Activated naive CD8-positive, alpha-beta T cell treated with anti-CD3 and anti-CD28 coated beads, Interleukin-2, amount 10 ng/mL, durations not matched to agents 7 days and 5 days (primary cell): Measurements from ENCODE around the gene IGSF21. TPM values are rescaled to one million over a fixed set of nuclear protein-coding genes. Genes with fewer than 3 reads are reported as not detected.

Experiments
- ATAC-seq: fragments of 150-1000 bp; cut with Tn5 transposase; one replicate; pipeline ENCODE4 v1.10.0; 2021; ENCODE audit warnings: low read depth, moderate library complexity
- POLR2A ChIA-PET: fragments of 350-600 bp; sonication (Branson Sonifier 250); formaldehyde crosslinking; loops from one replicate; lab custom pipeline; 2021; ENCODE audit warnings: antibody characterized with exemption; lab: Charles Lee
- DNase-seq: peaks from one replicate; pipeline ENCODE4 v3.0.0; 2021
- H3K27ac Mint-ChIP-seq: one replicate; pipeline ENCODE4 v1.8.0; 2022; ENCODE audit warnings: mild to moderate bottlenecking, mixed read lengths
- H3K27me3 Mint-ChIP-seq: one replicate; pipeline ENCODE4 v1.8.0; 2022; ENCODE audit warnings: mild to moderate bottlenecking, moderate library complexity, mixed read lengths
- H3K36me3 Mint-ChIP-seq: one replicate; pipeline ENCODE4 v1.8.0; 2021; ENCODE audit warnings: mild to moderate bottlenecking, mixed read lengths
- H3K4me1 Mint-ChIP-seq: one replicate; pipeline ENCODE4 v1.8.0; 2021; ENCODE audit warnings: mixed read lengths
- H3K4me3 Mint-ChIP-seq: one replicate; pipeline ENCODE4 v1.8.0; 2022; ENCODE audit warnings: mild to moderate bottlenecking, moderate library complexity, mixed read lengths
- H3K9me3 Mint-ChIP-seq: one replicate; pipeline ENCODE4 v1.8.0; 2021; ENCODE audit warnings: mixed read lengths
- total RNA-seq, 2 experiments: library from RNA; stranded (reverse); gene quantifications; one replicate each; pipeline ENCODE4 v1.2.3, GENCODE V29; 2021

Gene IGSF21
- total RNA-seq, 2 experiments from 2014 or later: not detected

DNA sequence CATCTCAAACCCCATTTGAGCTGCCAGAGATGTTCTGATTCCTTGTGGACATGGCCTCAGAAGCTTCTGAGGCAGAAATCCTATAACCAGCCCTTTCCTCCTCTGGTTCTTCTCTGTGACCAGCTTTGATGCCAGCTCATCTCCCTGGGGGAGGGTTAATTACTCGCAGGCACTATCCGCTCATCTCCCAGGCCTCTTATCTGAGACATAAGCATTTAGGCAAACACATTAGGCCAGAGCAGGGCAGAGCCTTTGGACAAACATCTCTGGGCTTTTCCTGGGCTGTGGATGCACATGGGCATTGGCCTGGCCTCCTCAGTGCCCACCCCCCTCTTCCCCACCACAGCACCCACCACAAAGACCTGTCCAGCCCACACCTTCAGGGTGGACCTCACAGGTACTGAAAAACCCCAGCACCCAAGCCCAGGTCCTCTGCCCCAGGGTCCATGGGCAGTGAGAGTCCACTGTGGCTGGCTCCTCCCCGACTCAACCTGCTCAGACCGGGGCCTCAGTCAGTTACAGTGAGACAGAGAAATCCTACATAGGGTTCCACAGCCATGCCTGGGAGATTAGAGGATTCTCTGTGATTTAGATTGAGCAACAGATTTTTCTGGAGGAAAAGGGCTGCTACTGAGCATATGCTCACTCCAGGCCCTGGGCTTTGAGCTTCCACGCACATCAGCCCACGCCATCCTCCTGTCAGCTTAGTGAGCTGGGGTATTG lies 26.9 kb downstream of the IGSF21 start:
- no peaks in the 10 kb centered on the region for H3K4me1 Mint-ChIP-seq
- no peak overlapping the region for H3K27ac Mint-ChIP-seq
- H3K36me3 Mint-ChIP-seq: no peaks in the 10 kb centered on the region
- POLR2A ChIA-PET: no interaction called here
- no peak for DNase-seq
- H3K9me3 Mint-ChIP-seq: no peaks in the 10 kb centered on the region
- ATAC-seq: no peak
- no peak overlapping the region for H3K4me3 Mint-ChIP-seq
- peaks cover 5% of the 10 kb centered on the region for H3K27me3 Mint-ChIP-seq

DNA sequence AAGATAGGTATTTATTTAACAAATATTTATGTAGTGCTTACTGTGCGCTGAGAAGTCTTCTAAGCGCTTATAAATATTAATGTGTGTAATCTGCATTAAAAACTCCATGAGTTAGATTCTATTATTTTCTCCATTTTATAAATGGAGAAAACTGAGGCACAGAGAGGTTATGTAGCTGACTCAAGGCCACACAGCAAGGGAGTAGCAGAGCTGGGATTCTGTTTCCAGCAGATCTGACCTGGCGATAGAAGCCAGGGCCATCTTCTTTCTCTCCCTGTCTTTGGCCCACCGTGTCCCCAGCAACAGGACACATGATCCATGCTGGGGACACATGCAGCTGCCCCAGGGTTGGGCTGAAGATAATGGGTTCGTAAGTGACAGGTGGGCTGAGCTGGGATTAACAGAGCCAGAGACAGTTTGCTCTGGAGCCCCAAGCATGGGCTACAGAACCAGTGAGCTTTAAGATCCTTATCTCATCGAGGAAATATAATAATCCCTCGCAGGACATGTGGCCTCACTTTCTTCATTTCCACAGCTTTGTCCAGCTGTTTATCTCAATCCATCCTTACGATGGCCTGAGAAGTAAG lies 30.3 kb downstream of the IGSF21 start:
- POLR2A ChIA-PET: no interaction called here

DNA sequence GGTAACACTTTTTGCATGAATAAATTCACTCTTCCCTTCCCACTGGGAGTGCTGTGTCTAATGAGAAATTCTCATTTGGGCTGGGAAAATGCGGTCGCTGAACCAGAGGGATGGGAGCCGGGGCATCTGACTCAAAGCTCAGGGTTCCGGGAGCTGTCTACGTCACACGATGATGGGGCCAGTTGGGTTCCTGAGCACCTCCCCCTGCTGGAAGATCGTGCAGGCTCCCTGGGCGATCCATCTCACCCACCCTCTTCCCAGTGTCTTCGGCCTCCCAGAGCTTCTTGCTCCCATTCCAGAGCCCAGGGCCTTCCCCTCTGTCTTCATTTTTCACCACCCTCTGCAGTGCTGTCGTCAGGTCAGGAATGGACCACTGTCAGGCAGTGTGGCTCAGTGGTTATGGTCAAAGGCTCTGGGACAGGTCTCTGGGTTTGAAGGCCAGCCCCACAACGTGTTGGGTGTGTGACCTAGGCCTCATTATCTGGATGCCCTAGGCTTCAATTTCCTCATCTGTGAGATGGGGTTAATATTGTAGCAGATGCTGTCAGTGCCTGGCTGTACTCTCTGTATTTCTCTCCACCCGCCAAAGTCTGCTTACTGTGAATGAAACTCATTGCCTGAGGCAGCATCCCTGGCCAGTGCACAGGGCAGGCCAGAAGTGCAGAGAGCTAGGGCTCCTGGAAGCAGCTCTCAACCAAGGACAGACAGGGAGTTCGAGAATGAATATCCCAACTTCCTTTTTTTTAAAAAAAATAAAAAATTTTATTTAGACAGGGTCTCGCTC lies 31.8 kb downstream of the IGSF21 start:
- POLR2A ChIA-PET: no interaction called here
- DNase-seq (no peak), ATAC-seq (no peak)
- Mint-ChIP-seq H3K4me3 (no peak overlapping the region), H3K9me3 (no peaks in the 10 kb centered on the region), H3K36me3 (no peaks in the 10 kb centered on the region), H3K4me1 (no peaks in the 10 kb centered on the region), H3K27me3 (peaks cover 1% of the 10 kb centered on the region), H3K27ac (no peak overlapping the region)

More for the DNA sequence above, 30.3 kb downstream of the IGSF21 start:
- peaks cover 5% of the 10 kb centered on the region for H3K27me3 Mint-ChIP-seq
- no peaks in the 10 kb centered on the region for H3K9me3 Mint-ChIP-seq
- no peak overlapping the region for H3K4me3 Mint-ChIP-seq
- no peaks in the 10 kb centered on the region for H3K4me1 Mint-ChIP-seq
- ATAC-seq (no peak), DNase-seq (no peak)
- H3K36me3 Mint-ChIP-seq: no peaks in the 10 kb centered on the region
- no peak overlapping the region for H3K27ac Mint-ChIP-seq

DNA sequence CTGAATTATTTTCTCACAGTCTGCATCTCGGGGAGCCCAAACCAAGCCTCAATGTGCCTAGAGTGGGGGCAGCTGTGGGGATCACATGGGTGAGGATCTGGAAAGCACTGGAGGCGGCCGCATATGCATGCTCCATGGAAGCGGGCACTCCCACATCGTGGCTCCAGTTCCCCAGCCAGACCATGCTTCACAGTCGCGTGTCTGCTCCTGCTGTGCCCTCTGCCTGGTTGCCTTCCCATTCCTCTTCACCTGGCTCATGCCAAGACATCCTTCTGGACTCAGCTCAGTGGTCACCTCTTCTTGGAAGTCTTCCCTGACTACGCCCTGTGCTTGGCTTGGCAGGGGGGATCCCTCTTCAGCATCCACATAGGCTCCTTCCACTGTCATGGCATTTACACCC lies 32.8 kb downstream of the IGSF21 start:
- H3K9me3 Mint-ChIP-seq: no peaks in the 10 kb centered on the region
- no peaks in the 10 kb centered on the region for H3K4me1 Mint-ChIP-seq
- no peak overlapping the region for H3K4me3 Mint-ChIP-seq
- no peak overlapping the region for H3K27ac Mint-ChIP-seq
- POLR2A ChIA-PET: no interaction called here
- peaks cover 1% of the 10 kb centered on the region for H3K27me3 Mint-ChIP-seq
- H3K36me3 Mint-ChIP-seq: no peaks in the 10 kb centered on the region
- DNase-seq (no peak), ATAC-seq (no peak)

DNA sequence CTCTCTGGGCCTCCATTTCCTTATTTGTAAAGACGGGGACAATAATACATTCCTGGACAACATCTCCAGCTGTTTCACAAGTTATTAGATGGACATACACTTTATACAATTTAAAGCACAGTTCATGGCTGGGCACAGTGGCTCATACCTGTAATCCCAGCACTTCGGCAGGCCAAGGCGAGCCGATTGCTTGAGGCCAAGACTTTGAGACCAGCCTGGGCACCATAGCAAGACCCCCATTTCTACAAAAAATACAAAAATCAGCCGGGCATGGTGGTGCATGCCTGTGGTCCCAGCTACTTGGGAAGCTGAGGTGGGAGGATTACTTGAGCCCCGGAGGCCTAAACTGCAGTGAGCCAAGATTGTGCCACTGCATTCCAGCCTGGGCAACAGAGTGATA lies 34.1 kb downstream of the IGSF21 start:
- DNase-seq (no peak), ATAC-seq (no peak)
- H3K4me1 Mint-ChIP-seq: no peaks in the 10 kb centered on the region
- H3K27me3 Mint-ChIP-seq: peaks cover 1% of the 10 kb centered on the region
- no peak overlapping the region for H3K4me3 Mint-ChIP-seq
- no peaks in the 10 kb centered on the region for H3K9me3 Mint-ChIP-seq
- no peak overlapping the region for H3K27ac Mint-ChIP-seq
- POLR2A ChIA-PET: no interaction called here
- H3K36me3 Mint-ChIP-seq: no peaks in the 10 kb centered on the region

DNA sequence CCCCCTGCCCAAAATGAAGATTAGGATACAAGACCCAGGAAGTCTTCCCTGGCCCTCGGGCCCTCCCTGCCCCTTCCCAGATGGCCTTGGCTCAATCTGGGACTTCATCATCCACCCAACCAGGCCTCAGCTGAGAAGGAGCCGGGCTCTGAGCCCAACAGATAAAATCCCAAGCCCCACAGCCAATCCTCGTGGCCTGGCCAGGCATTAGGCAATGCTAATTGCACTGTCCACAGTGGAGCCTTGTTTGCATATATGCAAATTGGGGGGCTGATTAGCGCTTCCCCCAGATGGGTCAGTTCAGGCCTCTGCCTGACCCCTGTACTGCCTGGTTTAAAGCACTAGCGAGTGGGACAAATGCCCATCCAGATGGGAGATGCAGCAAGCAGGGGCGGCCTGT lies 34.9 kb downstream of the IGSF21 start:
- Mint-ChIP-seq H3K4me3 (no peak overlapping the region), H3K36me3 (no peaks in the 10 kb centered on the region), H3K27ac (no peak overlapping the region), H3K9me3 (no peaks in the 10 kb centered on the region), H3K27me3 (peaks cover 1% of the 10 kb centered on the region), H3K4me1 (no peaks in the 10 kb centered on the region)
- POLR2A ChIA-PET: no interaction called here
- ATAC-seq (no peak), DNase-seq (no peak)

DNA sequence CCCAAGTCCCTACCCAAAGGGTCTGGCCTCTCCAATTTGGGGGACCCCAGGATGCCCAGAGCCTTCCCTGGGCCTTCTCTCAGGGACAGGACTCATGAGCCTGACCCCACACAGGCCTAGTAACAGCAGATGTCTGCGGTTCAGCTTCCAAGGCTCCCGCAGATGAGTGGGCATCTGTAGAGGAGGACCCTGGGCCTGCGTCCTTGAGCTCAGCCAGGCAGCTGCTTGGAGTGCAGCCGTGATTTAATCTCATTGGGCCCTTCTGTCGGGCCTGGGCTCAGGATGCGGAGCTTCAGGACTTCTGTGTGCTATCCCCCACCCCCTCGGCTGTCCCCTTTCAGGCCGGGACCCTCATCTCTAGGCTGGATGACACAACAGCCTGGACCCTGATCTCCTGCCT lies 35.4 kb downstream of the IGSF21 start:
- H3K27me3 Mint-ChIP-seq: peaks cover 1% of the 10 kb centered on the region

DNA sequence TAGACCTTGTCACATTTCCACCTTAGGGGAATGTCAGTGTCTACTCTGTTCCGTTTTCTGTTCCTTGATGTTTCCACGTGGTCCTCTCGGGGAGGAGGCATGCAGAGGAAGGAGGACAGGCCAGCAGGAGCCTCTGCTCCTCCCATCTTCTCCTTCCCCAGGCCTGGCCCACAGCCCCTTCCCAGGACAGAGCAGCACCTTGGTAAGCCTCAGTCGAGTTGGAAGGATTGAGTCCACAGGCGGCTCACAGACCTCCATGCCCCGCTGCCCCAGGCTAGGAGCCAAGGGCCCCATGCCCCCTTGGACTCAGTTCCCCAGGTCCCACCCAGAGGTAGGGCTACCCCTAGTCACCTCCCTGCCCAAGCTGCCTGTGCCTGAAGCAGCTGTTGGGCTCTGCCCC lies 36.5 kb downstream of the IGSF21 start:
- POLR2A ChIA-PET: no interaction called here
- H3K4me1 Mint-ChIP-seq: no peaks in the 10 kb centered on the region
- no peaks in the 10 kb centered on the region for H3K9me3 Mint-ChIP-seq
- no peak for ATAC-seq
- no peak overlapping the region for H3K4me3 Mint-ChIP-seq
- H3K27ac Mint-ChIP-seq: no peak overlapping the region
- H3K36me3 Mint-ChIP-seq: no peaks in the 10 kb centered on the region
- H3K27me3 Mint-ChIP-seq: peaks cover 1% of the 10 kb centered on the region
- no peak for DNase-seq

More for the DNA sequence above, 35.4 kb downstream of the IGSF21 start:
- DNase-seq (no peak), ATAC-seq (no peak)
- POLR2A ChIA-PET: no interaction called here
- Mint-ChIP-seq H3K4me3 (no peak overlapping the region), H3K36me3 (no peaks in the 10 kb centered on the region), H3K27ac (no peak overlapping the region), H3K4me1 (no peaks in the 10 kb centered on the region), H3K9me3 (no peaks in the 10 kb centered on the region)

DNA sequence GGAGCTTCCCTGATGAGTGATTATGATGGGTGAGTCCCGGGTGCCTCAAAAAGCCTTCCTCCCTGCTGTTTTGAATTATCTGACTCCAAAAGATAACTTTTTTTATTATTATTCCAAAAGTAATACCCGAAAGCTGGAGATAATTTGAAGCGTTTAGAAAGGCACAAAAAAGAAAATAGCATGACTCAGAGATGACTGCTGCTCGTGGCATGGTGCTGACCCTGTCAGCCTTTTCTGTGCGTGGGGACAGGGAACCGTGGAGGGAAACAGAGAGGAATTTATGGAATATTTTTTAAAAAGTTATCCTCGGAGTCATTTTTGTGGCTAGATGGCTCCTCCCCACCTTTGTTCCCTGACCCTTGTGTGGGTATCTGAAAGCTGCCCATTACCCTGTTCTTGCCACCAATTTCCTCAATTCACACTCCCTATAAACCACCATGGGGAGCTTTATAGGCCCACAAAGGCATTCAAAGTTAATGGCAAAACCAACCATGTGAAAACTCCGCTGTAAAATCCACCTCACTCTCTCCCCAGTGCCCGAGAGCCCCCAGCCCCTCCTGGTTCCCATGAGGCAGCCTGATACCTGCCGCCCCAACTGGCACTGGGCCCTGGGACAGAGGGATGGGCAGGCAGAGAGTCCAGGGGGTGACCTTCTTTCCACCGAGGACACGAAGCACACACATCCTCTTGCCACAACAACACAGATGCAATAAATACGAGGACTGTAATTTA lies 37.5 kb downstream of the IGSF21 start:
- Mint-ChIP-seq H3K36me3 (no peaks in the 10 kb centered on the region), H3K4me1 (no peaks in the 10 kb centered on the region), H3K27me3 (peaks cover 1% of the 10 kb centered on the region), H3K27ac (no peak overlapping the region), H3K9me3 (no peaks in the 10 kb centered on the region), H3K4me3 (no peak overlapping the region)
- DNase-seq (no peak), ATAC-seq (no peak)
- POLR2A ChIA-PET: no interaction called here

DNA sequence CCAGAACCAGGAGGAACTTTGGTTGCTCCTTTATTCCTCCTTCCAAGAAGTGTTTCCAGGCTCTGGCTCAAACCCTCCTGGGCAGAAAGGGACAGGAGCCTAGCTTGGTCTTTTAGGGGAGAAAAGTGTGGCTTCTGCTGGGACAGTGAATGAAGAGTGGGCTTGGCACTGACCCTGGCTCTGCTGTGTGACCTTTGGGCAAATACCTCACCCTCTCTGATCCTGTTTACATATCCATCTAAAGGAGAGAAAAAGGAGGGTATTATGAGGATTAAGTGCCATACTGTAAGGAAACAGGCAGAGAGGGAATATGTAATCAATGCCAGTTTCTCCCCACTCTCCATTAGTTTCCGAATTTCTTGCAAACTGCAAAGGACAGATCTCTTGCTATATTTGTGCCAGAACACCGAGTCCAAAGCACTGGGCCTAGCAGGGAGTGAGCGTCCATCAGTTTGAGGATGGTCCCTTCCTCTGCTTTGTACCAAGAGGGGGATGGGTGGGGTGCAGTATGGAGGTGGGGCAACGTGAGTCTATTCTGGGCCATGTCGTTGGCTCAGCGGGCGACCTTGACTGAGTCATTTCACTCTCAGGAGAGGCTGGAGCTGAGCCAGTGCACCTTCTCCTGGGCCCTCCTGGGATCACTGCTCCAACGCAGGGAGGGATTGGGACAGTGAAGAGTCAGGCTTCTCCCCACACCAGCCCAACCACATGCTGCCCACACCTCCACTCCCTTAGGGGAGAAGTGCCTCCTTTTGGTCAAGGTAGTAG lies 38.4 kb downstream of the IGSF21 start:
- H3K4me3 Mint-ChIP-seq: no peak overlapping the region
- no peaks in the 10 kb centered on the region for H3K36me3 Mint-ChIP-seq
- no peak for ATAC-seq
- no peaks in the 10 kb centered on the region for H3K9me3 Mint-ChIP-seq
- H3K4me1 Mint-ChIP-seq: no peaks in the 10 kb centered on the region
- no peak for DNase-seq
- H3K27me3 Mint-ChIP-seq: peaks cover 1% of the 10 kb centered on the region
- POLR2A ChIA-PET: no interaction called here
- H3K27ac Mint-ChIP-seq: no peak overlapping the region

DNA sequence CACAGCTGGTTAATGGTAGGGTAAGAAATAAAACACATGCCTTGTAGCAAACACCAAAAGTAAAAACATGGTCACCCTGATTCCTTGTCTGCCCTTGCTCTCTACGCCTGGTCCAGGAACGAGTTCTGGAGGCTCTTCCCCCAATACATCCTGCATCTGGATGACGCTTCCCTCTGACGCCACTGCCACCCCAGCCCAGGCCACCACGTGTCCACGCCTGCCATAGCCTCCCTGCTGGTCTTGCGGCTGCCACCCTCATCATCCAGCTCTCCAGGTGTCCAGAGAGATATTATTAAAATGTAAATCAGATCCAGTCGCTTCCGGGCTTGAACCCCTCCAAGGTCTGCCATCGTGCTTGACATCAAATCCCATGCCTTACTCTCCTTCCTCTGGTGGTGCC lies 39.3 kb downstream of the IGSF21 start:
- no peaks in the 10 kb centered on the region for H3K36me3 Mint-ChIP-seq
- POLR2A ChIA-PET: no interaction called here
- peaks cover 4% of the 10 kb centered on the region for H3K27me3 Mint-ChIP-seq
- H3K9me3 Mint-ChIP-seq: no peaks in the 10 kb centered on the region
- H3K4me1 Mint-ChIP-seq: no peaks in the 10 kb centered on the region
- DNase-seq (no peak), ATAC-seq (no peak)
- H3K27ac Mint-ChIP-seq: no peak overlapping the region
- H3K4me3 Mint-ChIP-seq: no peak overlapping the region

DNA sequence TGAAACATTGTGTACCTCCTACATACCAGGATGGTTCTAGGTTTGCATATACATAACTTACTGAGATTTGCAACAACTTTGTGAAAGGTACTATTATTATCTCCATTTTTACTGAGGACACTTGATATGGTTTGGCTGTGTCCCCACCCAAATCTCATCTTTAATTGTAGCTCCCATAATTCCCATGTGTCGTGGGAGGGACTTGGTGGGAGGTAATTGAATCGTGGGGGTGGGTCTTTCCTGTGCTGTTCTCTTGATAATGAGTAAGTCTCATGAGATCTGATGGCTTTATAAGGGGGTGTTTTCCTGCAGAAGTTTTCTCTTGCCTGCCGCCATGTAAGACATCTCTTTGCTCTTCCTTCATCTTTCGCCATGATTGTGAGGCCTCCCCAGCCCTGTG lies 40.1 kb downstream of the IGSF21 start:
- DNase-seq (no peak), ATAC-seq (no peak)
- no peaks in the 10 kb centered on the region for H3K36me3 Mint-ChIP-seq
- POLR2A ChIA-PET: no interaction called here
- peaks cover 4% of the 10 kb centered on the region for H3K27me3 Mint-ChIP-seq
- H3K4me3 Mint-ChIP-seq: no peak overlapping the region
- no peak overlapping the region for H3K27ac Mint-ChIP-seq
- no peaks in the 10 kb centered on the region for H3K9me3 Mint-ChIP-seq
- no peaks in the 10 kb centered on the region for H3K4me1 Mint-ChIP-seq

DNA sequence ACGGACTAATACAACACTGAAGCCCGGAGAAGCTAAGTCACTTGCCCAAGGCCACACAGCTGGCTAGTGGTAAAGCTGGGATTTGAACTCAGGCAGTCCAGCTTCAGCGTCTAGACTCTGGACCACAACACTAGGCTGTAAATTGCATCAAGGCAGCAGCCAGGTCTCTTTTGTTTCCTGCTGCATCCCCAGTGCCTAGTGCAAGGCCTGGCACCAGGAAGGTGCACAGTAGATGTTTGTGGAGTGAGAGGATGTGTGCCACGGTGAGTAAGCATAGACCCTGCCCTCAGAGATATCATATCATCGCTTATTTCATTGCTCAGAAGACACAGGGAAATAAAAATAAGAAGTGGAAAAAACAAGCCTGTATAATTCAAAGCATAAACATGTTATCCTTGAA lies 40.9 kb downstream of the IGSF21 start:
- no peaks in the 10 kb centered on the region for H3K4me1 Mint-ChIP-seq
- POLR2A ChIA-PET: no interaction called here
- H3K9me3 Mint-ChIP-seq: no peaks in the 10 kb centered on the region
- no peaks in the 10 kb centered on the region for H3K36me3 Mint-ChIP-seq
- no peak overlapping the region for H3K27ac Mint-ChIP-seq
- ATAC-seq (no peak), DNase-seq (no peak)
- no peak overlapping the region for H3K4me3 Mint-ChIP-seq
- peaks cover 3% of the 10 kb centered on the region for H3K27me3 Mint-ChIP-seq
